Stimulated activated CD4-positive, alpha-beta T cell treated with anti-CD3 and anti-CD28 coated beads, Interleukin-15, amount 100 ng/mL, for 48 hours (primary cell): ENCODE data around the gene HOXA4.

Experiments
- DNase-seq, 2 donors: peaks; one replicate each; pipeline ENCODE4 v3.0.0-alpha.2; 2020; ENCODE audit warnings: low read depth in 2 of 2

HOXA4 gene

DNA sequence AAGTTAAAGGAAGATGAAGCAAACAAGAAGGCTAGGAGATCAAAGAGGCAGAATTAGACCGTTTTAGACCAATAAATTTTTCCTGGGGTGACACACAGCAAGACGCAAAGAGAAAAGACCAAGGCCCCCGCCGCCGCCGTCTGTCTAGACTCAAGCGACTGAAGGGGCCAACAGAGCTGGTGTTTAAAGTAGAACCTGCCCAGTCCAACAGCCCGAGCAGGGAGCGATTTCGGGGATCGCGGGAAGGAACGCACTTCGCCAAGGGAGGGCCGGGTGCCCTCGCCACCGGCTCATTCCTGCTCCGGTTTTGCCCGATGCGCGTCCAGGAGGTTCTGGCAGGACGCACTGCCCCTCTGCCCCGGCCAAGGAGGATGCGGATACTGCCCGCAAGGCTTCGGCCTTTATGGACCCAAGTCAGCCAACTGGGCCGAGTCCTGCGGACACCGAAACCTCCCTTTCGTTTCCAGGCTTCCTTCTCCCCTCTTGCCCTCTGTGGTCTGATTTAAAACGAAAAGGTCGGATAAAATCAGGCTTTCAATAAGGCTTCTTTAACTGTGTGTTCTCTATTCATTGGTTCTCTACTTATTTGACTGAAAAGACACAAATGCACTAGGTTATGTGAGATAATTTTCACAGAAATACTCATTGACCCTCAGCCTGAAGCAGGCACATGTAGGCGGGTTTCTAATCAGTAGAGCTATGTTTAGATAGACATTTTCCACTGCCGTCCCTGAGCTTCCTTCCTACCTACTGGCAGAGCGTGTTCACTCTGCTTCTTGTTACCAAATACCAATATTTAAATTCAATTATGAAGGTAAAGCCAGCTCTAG is 28.1 kb upstream of the HOXA4 start:
- DNase-seq, result no peak

DNA sequence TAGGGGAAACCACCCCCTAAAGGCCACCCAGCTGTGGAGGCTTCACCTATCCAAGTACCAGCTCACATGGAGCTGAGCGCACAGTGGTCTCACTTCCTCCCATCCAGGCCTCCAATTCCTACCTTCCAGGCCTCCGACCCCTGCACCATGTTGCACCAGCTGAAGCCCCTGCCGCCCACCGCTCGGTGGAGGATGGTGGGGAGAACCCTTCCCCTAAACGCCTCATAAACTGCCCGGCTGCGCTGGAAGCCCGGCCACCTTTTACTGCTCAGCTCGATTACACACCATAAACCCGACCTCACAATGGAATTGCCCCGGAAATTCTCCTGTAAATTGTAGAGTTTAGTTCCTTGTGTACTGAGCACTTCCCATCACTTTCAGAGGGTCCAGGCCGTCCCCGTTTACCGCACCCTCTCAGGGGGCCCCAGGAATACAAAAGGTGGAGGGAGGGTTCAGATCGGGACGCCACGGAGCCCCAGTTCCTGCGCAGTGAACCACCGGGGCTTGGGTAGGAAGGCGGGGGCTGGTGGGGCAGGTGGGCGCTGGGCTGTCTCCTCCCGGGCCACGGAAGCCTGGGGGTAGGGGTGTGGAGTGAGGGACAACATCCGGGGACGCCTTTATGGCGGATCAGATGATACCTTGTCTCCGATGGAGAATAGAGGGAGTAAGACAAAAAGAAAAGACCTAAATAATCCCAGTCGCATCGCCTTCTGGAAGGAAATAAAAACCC is 27.3 kb upstream of the HOXA4 start:
- no peak for DNase-seq

GRCh38 chr7:27156916-27157701 is 26.6 kb upstream of the HOXA4 start:
- DNase-seq, result no peak

DNA sequence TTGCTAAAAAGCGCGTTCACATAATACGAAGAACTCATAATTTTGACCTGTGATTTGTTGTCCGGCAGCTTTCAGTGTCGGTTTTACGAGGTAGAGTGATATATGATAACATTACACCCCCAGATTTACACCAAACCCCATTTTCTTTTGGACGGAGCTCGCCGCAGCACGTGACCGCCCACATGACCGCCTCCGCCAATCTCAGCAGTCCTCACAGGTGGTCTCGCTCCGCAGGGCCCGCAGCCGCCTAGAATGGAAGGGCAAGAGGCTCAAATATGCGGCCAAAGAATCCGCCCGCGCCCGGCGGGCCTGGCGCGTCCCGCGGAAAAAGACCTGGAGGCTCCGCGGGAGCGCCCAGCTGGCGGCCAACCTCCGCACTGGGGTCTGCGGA is 25.9 kb upstream of the HOXA4 start, which contains the start of gene HOXA7:
TSS of gene HOXA7 (minus strand) at position 168 of the 391 bp plus-strand sequence. CDS start at position 38, 130 bp downstream.
- DNase-seq, result no peak

- no peak for DNase-seq
Observed at GRCh38 chr7:27155816-27156507, 25.4 kb upstream of the HOXA4 start.

DNA sequence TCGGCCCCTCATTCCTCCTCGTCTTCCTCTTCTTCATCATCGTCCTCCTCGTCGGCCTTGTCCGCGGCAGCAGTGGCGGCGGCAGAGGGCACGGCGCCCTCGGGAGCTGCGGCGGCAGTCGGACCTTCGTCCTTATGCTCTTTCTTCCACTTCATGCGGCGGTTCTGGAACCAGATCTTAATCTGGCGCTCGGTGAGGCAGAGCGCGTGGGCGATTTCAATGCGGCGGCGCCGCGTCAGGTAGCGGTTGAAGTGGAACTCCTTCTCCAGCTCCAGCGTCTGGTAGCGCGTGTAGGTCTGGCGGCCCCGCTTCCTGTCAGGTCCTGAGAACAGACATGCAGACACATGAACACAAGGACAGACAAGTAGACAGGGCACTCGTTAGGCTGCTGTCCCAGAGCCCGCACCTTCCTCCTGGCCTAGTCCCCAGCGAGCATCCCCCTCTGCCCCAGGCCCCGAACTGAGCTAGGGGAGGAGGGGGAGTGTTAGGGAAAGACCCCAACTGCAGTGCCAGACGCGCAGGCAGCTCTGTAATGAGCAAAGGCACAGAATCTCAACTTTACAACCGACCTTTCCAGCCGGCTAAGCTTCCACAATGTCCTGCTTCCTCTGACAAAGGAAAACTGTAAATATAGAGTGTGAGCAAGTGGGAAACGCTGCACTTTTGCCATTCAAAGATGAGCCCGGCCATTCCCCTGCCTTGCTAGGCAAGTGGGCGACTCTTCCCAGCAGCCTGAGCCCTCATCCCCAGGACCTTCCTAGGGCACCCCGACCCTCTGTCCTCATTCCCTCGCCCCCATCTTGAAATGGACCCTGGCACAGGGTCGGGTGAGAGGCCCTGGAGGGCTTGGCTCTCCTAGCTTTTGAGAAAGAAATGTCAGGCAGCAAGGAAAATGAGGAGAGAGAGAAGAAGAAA is 24.6 kb upstream of the HOXA4 start:
- no peak for DNase-seq

GRCh38 chr7:27154369-27154768 is 23.8 kb upstream of the HOXA4 start:
- no peak for DNase-seq

GRCh38 chr7:27153526-27153925 is 23.0 kb upstream of the HOXA4 start:
- no peak for DNase-seq

DNA sequence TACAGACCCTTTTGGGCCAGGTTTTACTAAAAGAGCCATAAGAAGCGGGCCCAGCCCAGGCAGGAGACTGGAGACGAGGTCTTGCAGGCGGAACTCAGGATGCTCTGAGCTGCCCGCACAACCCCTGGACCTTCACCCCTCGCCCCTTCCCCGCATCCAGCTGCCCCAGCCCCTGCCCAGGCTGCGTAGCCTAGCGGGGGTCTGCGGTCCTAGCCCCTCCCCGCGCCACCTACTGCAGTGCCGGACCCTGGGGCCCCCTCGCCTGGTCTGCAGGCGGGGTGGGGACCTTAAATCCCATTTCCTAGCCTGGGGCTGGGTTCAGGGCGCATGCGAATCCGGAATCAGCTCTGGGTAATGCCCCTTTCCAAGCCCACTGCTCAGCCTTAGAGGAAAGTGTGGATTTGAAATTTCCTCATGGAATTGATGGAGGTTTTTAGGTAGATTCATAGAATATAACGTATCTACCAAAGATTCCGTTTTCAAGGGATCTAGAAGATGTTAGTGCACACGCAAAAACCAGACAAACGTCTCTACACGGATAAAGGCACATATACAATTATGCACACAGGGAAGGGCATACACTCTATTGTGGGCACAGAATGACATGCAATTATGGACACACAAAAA is 22.4 kb upstream of the HOXA4 start:
- DNase-seq, result no peak

DNA sequence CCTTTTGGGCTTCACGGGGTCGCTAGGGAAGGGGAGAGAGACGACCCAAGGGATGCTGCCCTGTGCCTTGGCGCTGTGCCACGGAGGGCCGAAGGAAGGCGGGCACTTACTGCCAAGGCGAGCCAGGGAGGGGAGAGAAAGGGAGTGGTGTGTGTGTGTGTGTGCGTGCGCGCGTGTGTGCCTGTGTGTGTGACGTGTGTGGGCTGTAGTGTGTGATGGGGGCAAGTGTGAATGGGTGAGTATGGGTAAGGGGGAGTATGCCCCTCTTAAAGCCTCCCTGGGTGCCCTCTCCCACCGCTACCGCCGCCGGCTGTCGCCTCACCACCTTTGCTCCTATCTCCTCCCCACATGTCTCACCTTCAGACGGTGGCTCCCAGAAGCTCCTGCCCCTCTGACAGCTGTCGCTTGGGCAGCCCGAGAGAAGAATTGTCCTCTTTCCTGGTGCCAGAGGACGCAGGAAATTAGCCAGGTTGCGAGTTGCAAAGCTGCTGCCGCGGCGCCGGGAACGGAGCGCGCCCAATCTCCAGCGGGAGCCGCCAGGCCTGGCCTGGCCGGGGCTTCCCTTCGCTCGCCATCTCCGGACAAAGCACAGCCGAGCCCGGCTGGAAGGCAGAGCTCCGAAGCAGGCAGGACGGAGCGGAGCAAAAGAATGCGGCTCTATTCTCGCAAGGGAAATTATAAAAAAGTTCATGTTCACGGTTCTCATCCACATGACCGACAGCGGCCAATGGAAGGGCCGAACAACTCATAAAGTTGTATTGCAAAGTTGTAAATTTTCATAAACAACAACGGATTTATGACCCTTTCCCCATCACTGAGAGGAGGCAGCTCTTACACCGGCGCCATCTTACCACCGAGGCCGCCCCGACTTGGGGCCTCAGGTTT is 21.6 kb upstream of the HOXA4 start, which contains the start of gene HOXA3:
TSS of gene HOXA3 (minus strand) at position 653 of the 885 bp plus-strand sequence. CDS start 41,943 bp downstream, outside the sequence.
- no peak for DNase-seq

DNA sequence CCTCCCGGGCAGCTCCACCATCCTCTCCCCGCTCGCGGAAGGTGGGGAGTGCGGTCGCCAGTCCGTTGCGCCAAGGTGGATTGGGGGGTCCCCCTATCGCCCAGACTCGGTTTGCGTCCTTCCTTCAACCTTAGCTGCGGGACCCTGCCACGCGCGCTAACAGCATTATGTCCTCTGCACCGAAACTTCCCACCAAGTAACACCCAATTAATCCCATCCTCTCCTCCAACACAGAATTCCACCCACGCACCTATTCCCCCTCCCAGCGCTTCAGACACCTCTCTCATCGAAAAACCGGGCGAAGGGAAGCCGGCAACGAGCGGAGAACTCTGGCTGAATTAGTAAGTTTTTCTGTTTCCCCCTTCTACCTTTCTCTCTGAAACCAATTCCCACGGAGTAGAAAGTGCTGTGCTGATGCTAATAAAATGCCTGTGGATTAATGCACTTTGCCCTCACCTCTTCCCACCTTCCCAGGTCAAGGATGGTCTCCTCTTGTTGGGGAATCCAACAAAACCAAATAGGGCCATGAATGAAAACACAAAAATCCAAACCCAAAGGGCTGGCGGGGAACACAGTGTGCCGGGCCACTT is 20.9 kb upstream of the HOXA4 start:
- no peak for DNase-seq

- DNase-seq, result peak in 1 of 2 donors; percentile 51
Observed at GRCh38 chr7:27150568-27151340, 20.2 kb upstream of the HOXA4 start.

DNA sequence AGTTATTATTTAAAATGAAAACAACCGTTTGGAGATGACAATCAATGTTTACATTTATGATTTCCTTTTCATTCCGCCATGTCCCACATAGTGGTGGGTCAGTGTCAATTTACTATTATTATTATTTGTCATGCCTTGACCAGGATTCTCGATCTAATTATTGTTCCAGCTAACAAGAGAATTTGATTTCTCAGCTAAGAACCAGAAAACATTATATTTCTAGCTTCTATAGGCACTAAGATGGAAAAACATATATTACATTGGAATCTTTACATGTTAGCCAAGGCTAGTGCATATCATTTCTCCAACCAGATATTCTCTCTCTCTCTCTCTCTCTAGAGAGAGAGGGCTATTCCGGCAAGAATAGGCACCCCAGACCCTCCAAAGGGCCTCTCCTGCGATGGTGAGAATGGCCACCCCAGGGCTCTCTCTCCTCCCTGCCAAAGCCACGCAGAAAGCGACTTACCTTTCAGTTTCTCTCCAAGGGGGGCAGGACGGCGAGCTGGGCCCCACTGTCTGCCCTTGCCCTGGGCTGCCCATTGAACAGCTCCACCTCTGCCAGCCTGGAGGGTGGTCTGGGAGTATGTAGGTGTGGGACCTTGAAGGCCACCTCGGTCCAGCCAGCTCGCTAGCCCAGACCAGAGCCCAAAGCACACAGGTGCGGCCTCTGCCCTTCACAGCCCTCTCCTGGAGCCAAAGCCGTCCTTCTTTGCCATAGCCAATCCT is 19.4 kb upstream of the HOXA4 start:
- no peak for DNase-seq

GRCh38 chr7:27148756-27149641 is 18.4 kb upstream of the HOXA4 start:
- no peak for DNase-seq

- no peak for DNase-seq
Observed at GRCh38 chr7:27148031-27148755, 17.6 kb upstream of the HOXA4 start.
